HEK293 (cell line): Measurements from ENCODE around the gene MACF1.
A peak's percentile ranks its signal among the peaks of the same experiment; 100 is the strongest.

Source experiments
- HOXA7 ChIP-seq: sonication (generic); formaldehyde crosslinking; IDR thresholded peaks from 2 replicates; pipeline ENCODE4 v1.8.1; 2022; ENCODE audit warnings: missing genetic modification reagents, borderline replicate concordance
- KLF7 ChIP-seq: fragments of 450-650 bp; formaldehyde crosslinking; IDR thresholded peaks from 2 replicates; pipeline ENCODE4 v1.5.1; 2016; ENCODE audit warnings: missing biosample characterization, missing genetic modification characterization, borderline replicate concordance
- KLF9 ChIP-seq: fragments of 450-650 bp; formaldehyde crosslinking; IDR thresholded peaks from 2 replicates; pipeline ENCODE4 v1.5.1; 2016; ENCODE audit warnings: missing biosample characterization, missing genetic modification characterization, low read depth
- MYNN ChIP-seq: fragments of 450-650 bp; formaldehyde crosslinking; IDR thresholded peaks from 2 replicates; pipeline ENCODE4 v1.5.1; 2016; ENCODE audit warnings: missing biosample characterization, missing genetic modification characterization, borderline replicate concordance
- OVOL3 ChIP-seq: fragments of 450-650 bp; formaldehyde crosslinking; IDR thresholded peaks from 2 replicates; pipeline ENCODE4 v1.5.1; 2016; ENCODE audit warnings: missing biosample characterization, missing genetic modification characterization
- SALL2 ChIP-seq: fragments of 450-650 bp; formaldehyde crosslinking; IDR thresholded peaks from 2 replicates; pipeline ENCODE4 v1.5.0; 2017; ENCODE audit warnings: missing biosample characterization, mild to moderate bottlenecking, missing genetic modification characterization, borderline replicate concordance
- TCF7L2 ChIP-seq: IDR thresholded peaks from 2 replicates; pipeline ENCODE4 v1.6.1; 2011; ENCODE audit warnings: low read depth, mild to moderate bottlenecking, inconsistent platforms, low read length, moderate library complexity, borderline replicate concordance
- TRIM28 ChIP-seq: IDR thresholded peaks from 2 replicates; pipeline ENCODE4 v1.6.1; 2011; ENCODE audit warnings: low read length, control low read depth, borderline replicate concordance
- ZBTB20 ChIP-seq: fragments of 450-650 bp; formaldehyde crosslinking; IDR thresholded peaks from 2 replicates; pipeline ENCODE4 v1.5.1; 2016; ENCODE audit warnings: missing biosample characterization, missing genetic modification characterization
- ZBTB44 ChIP-seq: fragments of 450-650 bp; IDR thresholded peaks from 2 replicates; pipeline ENCODE4 v1.5.1; 2018; ENCODE audit warnings: missing biosample characterization, mild to moderate bottlenecking, missing genetic modification characterization
- ZBTB49 ChIP-seq: fragments of 450-650 bp; formaldehyde crosslinking; IDR thresholded peaks from 2 replicates; pipeline ENCODE4 v1.5.1; 2016; ENCODE audit warnings: missing biosample characterization, missing genetic modification characterization, low read depth
- ZIC2 ChIP-seq: fragments of 450-650 bp; formaldehyde crosslinking; IDR thresholded peaks from 2 replicates; pipeline ENCODE4 v1.5.1; 2016; ENCODE audit warnings: missing biosample characterization, missing genetic modification characterization
- ZNF155 ChIP-seq: fragments of 450-650 bp; formaldehyde crosslinking; IDR thresholded peaks from 2 replicates; pipeline ENCODE4 v1.5.1; 2016; ENCODE audit warnings: missing biosample characterization, missing genetic modification characterization
- ZNF19 ChIP-seq: fragments of 450-650 bp; formaldehyde crosslinking; IDR thresholded peaks from 2 replicates; pipeline ENCODE4; 2016; ENCODE audit warnings: missing biosample characterization, missing genetic modification characterization, low read depth
- ZNF214 ChIP-seq: fragments of 450-650 bp; formaldehyde crosslinking; IDR thresholded peaks from 2 replicates; pipeline ENCODE4 v1.5.1; 2017; ENCODE audit warnings: missing biosample characterization, mild to moderate bottlenecking, missing genetic modification characterization, borderline replicate concordance
- ZNF24 ChIP-seq: fragments of 450-650 bp; formaldehyde crosslinking; IDR thresholded peaks from 2 replicates; pipeline ENCODE4 v1.5.1; 2016; ENCODE audit warnings: missing biosample characterization, missing genetic modification characterization
- ZNF302 ChIP-seq: fragments of 450-650 bp; formaldehyde crosslinking; IDR thresholded peaks from 2 replicates; pipeline ENCODE4 v1.5.1; 2016; ENCODE audit warnings: missing biosample characterization, missing genetic modification characterization, low read depth
- ZNF37A ChIP-seq: fragments of 450-650 bp; IDR thresholded peaks from 2 replicates; pipeline ENCODE4 v1.5.1; 2018; ENCODE audit warnings: missing biosample characterization, missing genetic modification characterization
- ZNF433 ChIP-seq: fragments of 450-650 bp; formaldehyde crosslinking; IDR thresholded peaks from 2 replicates; pipeline ENCODE4 v1.5.1; 2016; ENCODE audit warnings: missing biosample characterization, missing genetic modification characterization, low read depth
- ZNF529 ChIP-seq: fragments of 450-650 bp; formaldehyde crosslinking; IDR thresholded peaks from 2 replicates; pipeline ENCODE4 v1.5.1; 2017; ENCODE audit warnings: missing genetic modification characterization, missing biosample characterization; ENCODE audit not compliant: insufficient replicate concordance
- ZNF549 ChIP-seq: fragments of 450-650 bp; IDR thresholded peaks from 2 replicates; pipeline ENCODE4 v1.5.1; 2018; ENCODE audit warnings: missing biosample characterization, missing genetic modification characterization, mild to moderate bottlenecking, inconsistent platforms, moderate library complexity
- ZNF596 ChIP-seq: fragments of 450-650 bp; IDR thresholded peaks from 2 replicates; pipeline ENCODE4 v1.5.0; 2018; ENCODE audit warnings: missing biosample characterization, mild to moderate bottlenecking, missing genetic modification characterization, moderate library complexity
- ZNF610 ChIP-seq: fragments of 450-650 bp; formaldehyde crosslinking; IDR thresholded peaks from 2 replicates; pipeline ENCODE4 v1.5.1; 2016; ENCODE audit warnings: missing biosample characterization, missing genetic modification characterization, borderline replicate concordance
- ZNF629 ChIP-seq: fragments of 450-650 bp; formaldehyde crosslinking; IDR thresholded peaks from 2 replicates; pipeline ENCODE4 v1.5.1; 2017; ENCODE audit warnings: missing biosample characterization, missing genetic modification characterization
- ZNF654 ChIP-seq: fragments of 450-650 bp; formaldehyde crosslinking; IDR thresholded peaks from 2 replicates; pipeline ENCODE4 v1.5.1; 2016; ENCODE audit warnings: low read depth, missing biosample characterization, missing genetic modification characterization
- ZNF664 ChIP-seq: fragments of 450-650 bp; formaldehyde crosslinking; IDR thresholded peaks from 2 replicates; pipeline ENCODE4 v1.5.1; 2016; ENCODE audit warnings: missing biosample characterization, missing genetic modification characterization
- ZNF76 ChIP-seq: fragments of 450-650 bp; formaldehyde crosslinking; IDR thresholded peaks from 2 replicates; pipeline ENCODE4; 2016; ENCODE audit warnings: low read depth, missing biosample characterization, missing genetic modification characterization, borderline replicate concordance
- ZNF777 ChIP-seq: fragments of 450-650 bp; formaldehyde crosslinking; IDR thresholded peaks from 2 replicates; pipeline ENCODE4 v1.5.1; 2017; ENCODE audit warnings: missing biosample characterization, missing genetic modification characterization, borderline replicate concordance
- ZNF785 ChIP-seq: fragments of 450-650 bp; formaldehyde crosslinking; IDR thresholded peaks from 2 replicates; pipeline ENCODE4 v1.5.1; 2016; ENCODE audit warnings: missing biosample characterization, missing genetic modification characterization
- ZNF830 ChIP-seq: fragments of 450-650 bp; IDR thresholded peaks from 2 replicates; pipeline ENCODE4 v1.5.0; 2018; ENCODE audit warnings: missing biosample characterization, missing genetic modification characterization, low read depth, mild to moderate bottlenecking, moderate library complexity
- ZSCAN4 ChIP-seq: fragments of 450-650 bp; formaldehyde crosslinking; IDR thresholded peaks from 2 replicates; pipeline ENCODE4 v1.5.1; 2017; ENCODE audit warnings: missing biosample characterization, missing genetic modification characterization
- TF ChIP-seq, protein P1 (sequence below): fragments of 450-650 bp; formaldehyde crosslinking; IDR thresholded peaks from 2 replicates; pipeline ENCODE4 v1.5.1; 2016; ENCODE audit warnings: missing biosample characterization, missing genetic modification characterization
- TF ChIP-seq, protein P2 (sequence below): IDR thresholded peaks from 2 replicates; pipeline ENCODE4 v1.6.1; 2011; ENCODE audit warnings: mild to moderate bottlenecking, low read depth, low read length, borderline replicate concordance

Gene MACF1

DNA sequence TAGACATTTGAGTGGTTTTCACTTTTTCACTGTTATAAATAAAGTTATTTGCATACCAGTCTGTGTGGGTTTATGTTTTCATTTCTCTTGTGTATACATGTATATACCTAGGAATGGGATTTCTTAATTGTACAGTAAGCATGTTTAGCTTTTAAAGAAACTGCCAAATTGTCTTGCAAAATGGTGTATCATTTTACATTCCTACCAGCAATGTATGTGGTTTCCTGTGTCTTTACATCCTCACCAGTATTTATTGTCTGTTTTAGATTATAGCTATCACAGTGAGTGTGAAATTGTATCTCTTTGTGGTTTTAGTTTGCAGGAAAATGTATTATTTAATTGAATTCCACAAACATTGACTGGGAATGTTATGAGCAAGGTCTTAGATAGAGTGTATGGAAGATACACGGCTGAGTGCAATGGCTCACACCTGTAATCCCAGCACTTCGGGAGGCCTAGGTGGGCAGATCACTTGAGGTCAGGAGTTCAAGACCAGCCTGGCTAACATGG lies 57.3 kb downstream of the MACF1 start (continued):
- no peak; the same call in 1 of the 2 replicates for TF ChIP-seq ZSCAN4 (tag by site-specific recombination)
- no peak for TF ChIP-seq ZNF777 (tag by site-specific recombination)
- TF ChIP-seq SALL2 (tag by site-specific recombination): no peak
- 0 out of 2 replicates have a peak, but pooled peaks have one; percentile 51 for TF ChIP-seq OVOL3 (tag by site-specific recombination)
- TF ChIP-seq ZNF433 (tag by site-specific recombination): no peak
- no peak for TF ChIP-seq ZNF830 (tag by site-specific recombination)
- peak; percentile 88 for TF ChIP-seq ZNF24 (tag by site-specific recombination)
- TF ChIP-seq ZIC2: no peak
- TF ChIP-seq ZNF654 (tag by site-specific recombination): no peak
- TF ChIP-seq ZNF76 (tag by site-specific recombination): peak; percentile 45; the same call in 1 of the 2 replicates
- TF ChIP-seq KLF9 (tag by site-specific recombination): no peak; the same call in 1 of the 2 replicates
- no peak for TF ChIP-seq MYNN (tag by site-specific recombination)
- peak; percentile 90 for TF ChIP-seq ZBTB44 (tag by site-specific recombination)
- no peak for TF ChIP-seq ZNF302
- TF ChIP-seq TRIM28: no peak
- TF ChIP-seq, protein P1, sequence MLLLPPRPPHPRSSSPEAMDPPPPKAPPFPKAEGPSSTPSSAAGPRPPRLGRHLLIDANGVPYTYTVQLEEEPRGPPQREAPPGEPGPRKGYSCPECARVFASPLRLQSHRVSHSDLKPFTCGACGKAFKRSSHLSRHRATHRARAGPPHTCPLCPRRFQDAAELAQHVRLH: 0 out of 2 replicates have a peak, but pooled peaks have one; percentile 53
- TF ChIP-seq ZNF629: peak; percentile 74
- no peak for TF ChIP-seq ZNF785 (tag by site-specific recombination)
- TF ChIP-seq ZNF37A (tag by site-specific recombination): no peak
- TF ChIP-seq ZNF155 (tag by site-specific recombination): no peak
- peak; percentile 57; the same call in 1 of the 2 replicates for TF ChIP-seq ZNF664 (tag by site-specific recombination)
- TF ChIP-seq HOXA7 (CRISPR knock-in tag): no peak
- TF ChIP-seq ZNF549 (tag by site-specific recombination): no peak
- TF ChIP-seq ZBTB20 (tag by site-specific recombination): peak; percentile 66; the same call in 1 of the 2 replicates
- TF ChIP-seq ZNF214 (tag by site-specific recombination): no peak
- TF ChIP-seq ZNF596: no peak
- no peak for TF ChIP-seq ZNF19 (tag by site-specific recombination)
- TF ChIP-seq TCF7L2: no peak
- no peak for TF ChIP-seq ZNF610 (tag by site-specific recombination)
- TF ChIP-seq, protein P2, sequence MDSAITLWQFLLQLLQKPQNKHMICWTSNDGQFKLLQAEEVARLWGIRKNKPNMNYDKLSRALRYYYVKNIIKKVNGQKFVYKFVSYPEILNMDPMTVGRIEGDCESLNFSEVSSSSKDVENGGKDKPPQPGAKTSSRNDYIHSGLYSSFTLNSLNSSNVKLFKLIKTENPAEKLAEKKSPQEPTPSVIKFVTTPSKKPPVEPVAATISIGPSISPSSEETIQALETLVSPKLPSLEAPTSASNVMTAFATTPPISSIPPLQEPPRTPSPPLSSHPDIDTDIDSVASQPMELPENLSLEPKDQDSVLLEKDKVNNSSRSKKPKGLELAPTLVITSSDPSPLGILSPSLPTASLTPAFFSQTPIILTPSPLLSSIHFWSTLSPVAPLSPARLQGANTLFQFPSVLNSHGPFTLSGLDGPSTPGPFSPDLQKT: no peak
- TF ChIP-seq ZNF529 (tag by site-specific recombination): no peak
- no peak for TF ChIP-seq ZBTB49 (tag by site-specific recombination)
- TF ChIP-seq KLF7: peak; percentile 39; the same call in 1 of the 2 replicates
